ENCODE data around the gene MRPL58.

MRPL58 gene

GRCh38 chr17:74977802-74978201 is 34.7 kb upstream of the MRPL58 start:
- no peak overlapping the region for H2AK5ac ChIP-seq (ENCODE audit: low read length)
- H3K4ac ChIP-seq (ENCODE audit: low read depth, low read length): no peak overlapping the region
- H3K4me3 ChIP-seq (ENCODE audit: low read depth, low read length): no peak overlapping the region
- no peak overlapping the region for H3K23ac ChIP-seq (ENCODE audit: low read length)
- DNase-seq: no peak
- no CpG with 5 or more reads among the region's 3 CpGs for WGBS (ENCODE audit: extremely low coverage, insufficient coverage, insufficient read length)
- H3K79me1 ChIP-seq (ENCODE audit: low read length): peaks cover 9% of the 10 kb centered on the region
- H3K14ac ChIP-seq (ENCODE audit: low read length): no peak overlapping the region
- no peaks in the 10 kb centered on the region for H3K9me3 ChIP-seq (ENCODE audit: insufficient read depth, low read depth, low read length)
- no peak overlapping the region for H4K12ac ChIP-seq (ENCODE audit: low read depth, low read length)
- no peak overlapping the region for H3K18ac ChIP-seq (ENCODE audit: low read length)
- H4K8ac ChIP-seq (ENCODE audit: low read depth, low read length): no peak overlapping the region
- no peak overlapping the region for H2BK5ac ChIP-seq (ENCODE audit: low read depth, low read length, poor library complexity)
- no peak overlapping the region for H3K27ac ChIP-seq (ENCODE audit: low read depth, low read length)
- H2BK12ac ChIP-seq (ENCODE audit: low read length): no peak overlapping the region
- H2AFZ ChIP-seq (ENCODE audit: insufficient read depth, low read length, poor library complexity): no peak overlapping the region
- H3K79me2 ChIP-seq (ENCODE audit: control insufficient read depth, insufficient read depth, low read length, poor library complexity): peaks cover 5% of the 10 kb centered on the region
- no peak overlapping the region for H3K4me2 ChIP-seq (ENCODE audit: low read length)
- peaks cover 7 to 14% of the 10 kb centered on the region in 2 experiments for H3K4me1 ChIP-seq (ENCODE audit: control insufficient read depth in 1 of 2, insufficient read depth in 2 of 2, low read length in 2 of 2)
- H3K9ac ChIP-seq (ENCODE audit: low read length): no peak overlapping the region
- no peak overlapping the region for H4K91ac ChIP-seq (ENCODE audit: low read depth, low read length)
- no peaks in the 10 kb centered on the region for H3K36me3 ChIP-seq (ENCODE audit: control insufficient read depth in 1 of 2, insufficient read depth in 2 of 2, low read length in 2 of 2)
- H3K27me3 ChIP-seq (ENCODE audit: insufficient read depth, low read length): peaks cover 6% of the 10 kb centered on the region
- no peak overlapping the region for H2BK120ac ChIP-seq (ENCODE audit: insufficient read depth, low read length, poor library complexity)

GRCh38 chr17:74978240-74978639 is 34.2 kb upstream of the MRPL58 start:
- DNase-seq: no peak
- H3K27me3 ChIP-seq (ENCODE audit: insufficient read depth, low read length): peaks cover 2% of the 10 kb centered on the region
- H3K18ac ChIP-seq (ENCODE audit: low read length): no peak overlapping the region
- no peak overlapping the region for H2BK5ac ChIP-seq (ENCODE audit: low read depth, low read length, poor library complexity)
- no peak overlapping the region for H2BK12ac ChIP-seq (ENCODE audit: low read length)
- no peak overlapping the region for H3K4me2 ChIP-seq (ENCODE audit: low read length)
- H3K27ac ChIP-seq (ENCODE audit: low read depth, low read length): no peak overlapping the region
- no peaks in the 10 kb centered on the region for H3K9me3 ChIP-seq (ENCODE audit: insufficient read depth, low read depth, low read length)
- H3K4me3 ChIP-seq (ENCODE audit: low read depth, low read length): no peak overlapping the region
- H3K14ac ChIP-seq (ENCODE audit: low read length): no peak overlapping the region
- no peak overlapping the region for H2AK5ac ChIP-seq (ENCODE audit: low read length)
- no peak overlapping the region for H3K23ac ChIP-seq (ENCODE audit: low read length)
- no peak overlapping the region for H3K4ac ChIP-seq (ENCODE audit: low read depth, low read length)
- no CpG with 5 or more reads among the region's 3 CpGs for WGBS (ENCODE audit: extremely low coverage, insufficient coverage, insufficient read length)
- no peak overlapping the region for H4K8ac ChIP-seq (ENCODE audit: low read depth, low read length)
- no peaks in the 10 kb centered on the region for H3K36me3 ChIP-seq (ENCODE audit: control insufficient read depth in 1 of 2, insufficient read depth in 2 of 2, low read length in 2 of 2)
- no peak overlapping the region for H4K91ac ChIP-seq (ENCODE audit: low read depth, low read length)
- no peak overlapping the region for H2BK120ac ChIP-seq (ENCODE audit: insufficient read depth, low read length, poor library complexity)
- H3K79me1 ChIP-seq (ENCODE audit: low read length): peaks cover 9% of the 10 kb centered on the region
- H3K79me2 ChIP-seq (ENCODE audit: control insufficient read depth, insufficient read depth, low read length, poor library complexity): peaks cover 5% of the 10 kb centered on the region
- H4K12ac ChIP-seq (ENCODE audit: low read depth, low read length): no peak overlapping the region
- peaks cover 7 to 14% of the 10 kb centered on the region in 2 experiments for H3K4me1 ChIP-seq (ENCODE audit: control insufficient read depth in 1 of 2, insufficient read depth in 2 of 2, low read length in 2 of 2)
- H3K9ac ChIP-seq (ENCODE audit: low read length): no peak overlapping the region
- no peak overlapping the region for H2AFZ ChIP-seq (ENCODE audit: insufficient read depth, low read length, poor library complexity)

GRCh38 chr17:74979408-74980146 is 32.9 kb upstream of the MRPL58 start:
- Histone ChIP-seq H4K12ac (ENCODE audit: low read depth, low read length) (no peak overlapping the region), H3K4me1 (ENCODE audit: control insufficient read depth in 1 of 2, insufficient read depth in 2 of 2, low read length in 2 of 2) (peaks cover 7 to 14% of the 10 kb centered on the region in 2 experiments), H4K91ac (ENCODE audit: low read depth, low read length) (no peak overlapping the region), H4K8ac (ENCODE audit: low read depth, low read length) (no peak overlapping the region), H3K14ac (ENCODE audit: low read length) (no peak overlapping the region), H3K79me2 (ENCODE audit: control insufficient read depth, insufficient read depth, low read length, poor library complexity) (peaks cover 5% of the 10 kb centered on the region), H2BK5ac (ENCODE audit: low read depth, low read length, poor library complexity) (no peak overlapping the region), H2AK5ac (ENCODE audit: low read length) (no peak overlapping the region), H2BK120ac (ENCODE audit: insufficient read depth, low read length, poor library complexity) (no peak overlapping the region), H3K4ac (ENCODE audit: low read depth, low read length) (no peak overlapping the region), H3K79me1 (ENCODE audit: low read length) (peaks cover 9% of the 10 kb centered on the region), H3K36me3 (ENCODE audit: control insufficient read depth in 1 of 2, insufficient read depth in 2 of 2, low read length in 2 of 2) (no peaks in the 10 kb centered on the region), H3K9ac (ENCODE audit: low read length) (no peak overlapping the region), H3K4me2 (ENCODE audit: low read length) (no peak overlapping the region), H3K27ac (ENCODE audit: low read depth, low read length) (no peak overlapping the region), H3K4me3 (ENCODE audit: low read depth, low read length) (no peak overlapping the region), H2BK12ac (ENCODE audit: low read length) (no peak overlapping the region), H3K23ac (ENCODE audit: low read length) (no peak overlapping the region), H3K9me3 (ENCODE audit: insufficient read depth, low read depth, low read length) (no peaks in the 10 kb centered on the region), H2AFZ (ENCODE audit: insufficient read depth, low read length, poor library complexity) (no peak overlapping the region), H3K18ac (ENCODE audit: low read length) (no peak overlapping the region), H3K27me3 (ENCODE audit: insufficient read depth, low read length) (no peaks in the 10 kb centered on the region)
- no peak for DNase-seq
- no CpG with 5 or more reads among the region's 17 CpGs for WGBS (ENCODE audit: extremely low coverage, insufficient coverage, insufficient read length)

- H3K36me3 ChIP-seq (ENCODE audit: control insufficient read depth in 1 of 2, insufficient read depth in 2 of 2, low read length in 2 of 2): no peaks in the 10 kb centered on the region
- H3K14ac ChIP-seq (ENCODE audit: low read length): peak overlapping the region; percentile 34
- H4K91ac ChIP-seq (ENCODE audit: low read depth, low read length): peak overlapping the region; percentile 49
- peaks cover 7 to 14% of the 10 kb centered on the region in 2 experiments for H3K4me1 ChIP-seq (ENCODE audit: control insufficient read depth in 1 of 2, insufficient read depth in 2 of 2, low read length in 2 of 2)
- peak overlapping the region; percentile 77 for H3K4me3 ChIP-seq (ENCODE audit: low read depth, low read length)
- H3K18ac ChIP-seq (ENCODE audit: low read length): peak overlapping the region; percentile 30
- H2BK120ac ChIP-seq (ENCODE audit: insufficient read depth, low read length, poor library complexity): no peak overlapping the region
- peak overlapping the region; percentile 6 for H2BK12ac ChIP-seq (ENCODE audit: low read length)
- peak overlapping the region; percentile 95 for H3K4me2 ChIP-seq (ENCODE audit: low read length)
- peak overlapping the region; percentile 72 for H3K27ac ChIP-seq (ENCODE audit: low read depth, low read length)
- H4K8ac ChIP-seq (ENCODE audit: low read depth, low read length): peak overlapping the region; percentile 75
- H2BK5ac ChIP-seq (ENCODE audit: low read depth, low read length, poor library complexity): no peak overlapping the region
- H3K79me1 ChIP-seq (ENCODE audit: low read length): peaks cover 9% of the 10 kb centered on the region
- H3K4ac ChIP-seq (ENCODE audit: low read depth, low read length): no peak overlapping the region
- no CpG with 5 or more reads among the region's 16 CpGs for WGBS (ENCODE audit: extremely low coverage, insufficient coverage, insufficient read length)
- no peak overlapping the region for H3K23ac ChIP-seq (ENCODE audit: low read length)
- no peak overlapping the region for H4K12ac ChIP-seq (ENCODE audit: low read depth, low read length)
- H2AFZ ChIP-seq (ENCODE audit: insufficient read depth, low read length, poor library complexity): peak overlapping the region; percentile 27
- H3K9ac ChIP-seq (ENCODE audit: low read length): no peak overlapping the region
- peaks cover 5% of the 10 kb centered on the region for H3K79me2 ChIP-seq (ENCODE audit: control insufficient read depth, insufficient read depth, low read length, poor library complexity)
- no peaks in the 10 kb centered on the region for H3K9me3 ChIP-seq (ENCODE audit: insufficient read depth, low read depth, low read length)
- no peaks in the 10 kb centered on the region for H3K27me3 ChIP-seq (ENCODE audit: insufficient read depth, low read length)
- DNase-seq: no peak
- H2AK5ac ChIP-seq (ENCODE audit: low read length): peak overlapping the region; percentile 12
These were observed 31.0 kb upstream of the MRPL58 start for GRCh38 chr17:74981318-74981978.
